NCI-H1105 (cell line): Measurements from ENCODE around the gene FZR1.

Experiments
- DNase-seq: peaks from one replicate; lab custom pipeline; 2025; lab: John Stamatoyannopoulos, UW

Gene FZR1

GRCh38 chr19:3505598-3506383 is at the start of gene FZR1:
TSS of gene FZR1 (plus strand) at chr19:3506311. CDS start at chr19:3522990, 16,679 bp downstream.
- DNase-seq: peak; percentile 99

- no peak for DNase-seq
These were observed 49.1 kb upstream of the FZR1 start for GRCh38 chr19:3456925-3457527.

GRCh38 chr19:3457528-3458228 is 48.4 kb upstream of the FZR1 start:
- no peak for DNase-seq

GRCh38 chr19:3458229-3459088 is 47.7 kb upstream of the FZR1 start:
- DNase-seq: no peak

- no peak for DNase-seq
These were observed 46.8 kb upstream of the FZR1 start for GRCh38 chr19:3459089-3459881.

GRCh38 chr19:3459965-3460582 is 46.0 kb upstream of the FZR1 start:
- no peak for DNase-seq

- no peak for DNase-seq
These were observed 43.0 kb upstream of the FZR1 start for GRCh38 chr19:3462991-3463713.

GRCh38 chr19:3463714-3464586 is 42.2 kb upstream of the FZR1 start:
- DNase-seq: no peak

GRCh38 chr19:3464587-3465235 is 41.4 kb upstream of the FZR1 start:
- no peak for DNase-seq

GRCh38 chr19:3465552-3465951 is 40.6 kb upstream of the FZR1 start:
- no peak for DNase-seq

GRCh38 chr19:3466635-3467034 is 39.5 kb upstream of the FZR1 start:
- no peak for DNase-seq

GRCh38 chr19:3467437-3468198 is 38.5 kb upstream of the FZR1 start:
- DNase-seq: no peak

- DNase-seq: no peak
These were observed 37.9 kb upstream of the FZR1 start for GRCh38 chr19:3468211-3468610.

GRCh38 chr19:3469638-3470499 is 36.2 kb upstream of the FZR1 start:
- no peak for DNase-seq

- no peak for DNase-seq
These were observed 35.5 kb upstream of the FZR1 start for GRCh38 chr19:3470500-3471128.

- no peak for DNase-seq
These were observed 34.0 kb upstream of the FZR1 start for GRCh38 chr19:3471954-3472655.
